Posterior vena cava (tissue), 2 donors: ENCODE measurements around the gene SIAH3. TPM values are rescaled to one million over a fixed set of nuclear protein-coding genes. Genes with fewer than 3 reads are reported as not detected.
"Not testable (repeated sequence)": the region's sequence is repeated elsewhere in the genome, so short reads cannot be mapped to it uniquely, and the experiment has no call there.

Experiments used
- DNase-seq: peaks from one replicate; pipeline ENCODE4 v3.0.0-alpha.2; 2020; ENCODE audit warnings: low spot score
- intact Hi-C, 2 donors: fragments of 100-400 bp; cut with DNase I; formaldehyde crosslinking; loops; one replicate each; pipeline versions ENCODE4 v1.14.1 to v1.14.2; 2022 to 2023
- long read RNA-seq, 2 donors: library from polyadenylated mRNA; unstranded; transcript quantifications; one replicate each; pipeline ENCODE4 v2.0.0, GENCODE V29; 2020 to 2021
- total RNA-seq, 2 donors: library from RNA; stranded (reverse); fragmentation: NEBNext Ultra II Directional; extraction: Animal tissue kit (Norgen Biotek cat#: 25700); gene quantifications; one replicate each; pipeline ENCODE4 v1.2.1, GENCODE V29; 2021
- donor health status: DM: yes; HTN: yes; CAD: no.
- donor health status: DM: yes; HTN: yes; CAD: no.

SIAH3 gene, protein sequence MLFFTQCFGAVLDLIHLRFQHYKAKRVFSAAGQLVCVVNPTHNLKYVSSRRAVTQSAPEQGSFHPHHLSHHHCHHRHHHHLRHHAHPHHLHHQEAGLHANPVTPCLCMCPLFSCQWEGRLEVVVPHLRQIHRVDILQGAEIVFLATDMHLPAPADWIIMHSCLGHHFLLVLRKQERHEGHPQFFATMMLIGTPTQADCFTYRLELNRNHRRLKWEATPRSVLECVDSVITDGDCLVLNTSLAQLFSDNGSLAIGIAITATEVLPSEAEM
- under 1 TPM in 1 of 2 donors, not detected in 1; 0.05 TPM for total RNA-seq
- long read RNA-seq, donor 1 = 0 reads
- long read RNA-seq, donor 2, partial matches to known transcripts = 0 of 1 reads
- long read RNA-seq, donor 2, other reads (novel, unspliced or antisense) = 1 of 1 reads

DNA sequence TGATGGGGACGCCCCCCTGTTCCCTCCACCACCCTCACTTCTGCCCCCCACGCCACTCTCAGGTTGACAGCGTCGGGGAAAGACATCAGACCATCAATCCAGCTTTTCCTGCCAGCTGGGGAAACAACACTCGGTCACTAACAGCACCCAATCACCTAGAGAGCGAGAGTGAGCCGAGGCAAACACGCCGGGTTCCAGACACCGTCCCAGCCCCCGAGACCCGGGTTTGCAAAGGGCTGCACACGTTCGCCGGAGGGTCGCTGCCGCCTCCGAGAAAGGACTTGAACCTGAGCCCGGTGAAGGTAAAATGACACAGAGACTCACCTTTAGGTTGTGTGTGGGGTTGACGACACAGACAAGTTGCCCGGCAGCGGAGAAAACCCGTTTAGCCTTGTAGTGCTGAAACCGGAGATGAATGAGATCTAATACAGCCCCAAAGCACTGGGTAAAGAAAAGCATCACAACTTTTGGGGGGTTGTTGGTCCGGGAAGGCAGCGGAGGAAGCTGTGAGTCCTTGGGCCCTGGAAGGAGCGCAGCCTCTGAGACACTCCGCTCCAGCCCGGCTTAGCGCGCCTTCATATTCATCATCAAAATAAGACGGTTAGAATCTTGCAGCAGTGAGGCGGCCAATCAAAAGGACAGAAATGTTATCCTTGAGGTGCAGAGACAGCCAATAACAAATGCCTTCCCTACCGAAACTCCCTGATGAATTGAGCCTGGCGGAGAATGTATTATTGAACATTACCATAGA lies at the start of gene SIAH3:
SIAH3 (minus strand) TSS at position 583 of the 751 bp plus-strand sequence; CDS start at position 459, 124 bp downstream.
- DNase-seq = no peak
- intact Hi-C loops = no loop called here

GRCh38 chr13:45899406-45899805 lies 47.9 kb upstream of the SIAH3 start:
- intact Hi-C loops = no loop called here
- no peak for DNase-seq

GRCh38 chr13:45897562-45897961 lies 46.0 kb upstream of the SIAH3 start:
- DNase-seq = no peak
- intact Hi-C loops = no loop called here

- no peak for DNase-seq
- intact Hi-C loops = no loop called here
These were observed 44.7 kb upstream of the SIAH3 start for GRCh38 chr13:45896285-45896684.

DNA sequence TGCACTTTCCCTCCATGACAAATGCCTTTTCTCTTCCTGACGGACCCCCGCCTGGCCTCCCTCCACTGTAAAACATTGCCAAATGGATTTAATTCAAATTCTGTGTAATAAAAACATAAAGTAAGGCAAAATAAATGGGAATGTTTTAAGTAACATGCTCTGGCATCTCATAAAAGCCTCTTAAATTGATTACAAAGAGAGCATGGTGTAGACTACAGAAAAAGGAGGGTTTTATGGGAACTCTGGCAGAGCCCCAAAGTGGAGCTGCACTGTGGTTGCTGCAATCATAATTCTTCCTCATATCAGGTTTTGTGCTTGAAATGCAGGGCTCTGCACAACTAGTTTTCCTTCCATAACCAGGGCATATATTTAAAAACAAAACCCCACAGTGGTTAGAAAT lies 44.3 kb upstream of the SIAH3 start:
- no peak for DNase-seq
- intact Hi-C loops = no loop called here

GRCh38 chr13:45892513-45892912 lies 41.0 kb upstream of the SIAH3 start:
- intact Hi-C loops = no loop called here

GRCh38 chr13:45889590-45890243 lies 38.2 kb upstream of the SIAH3 start:
- intact Hi-C loops = no loop called here
- no peak for DNase-seq

More at GRCh38 chr13:45892513-45892912, 41.0 kb upstream of the SIAH3 start:
- no peak for DNase-seq

GRCh38 chr13:45886466-45886865 lies 34.9 kb upstream of the SIAH3 start:
- intact Hi-C loops = no loop called here
- DNase-seq = no peak

DNA sequence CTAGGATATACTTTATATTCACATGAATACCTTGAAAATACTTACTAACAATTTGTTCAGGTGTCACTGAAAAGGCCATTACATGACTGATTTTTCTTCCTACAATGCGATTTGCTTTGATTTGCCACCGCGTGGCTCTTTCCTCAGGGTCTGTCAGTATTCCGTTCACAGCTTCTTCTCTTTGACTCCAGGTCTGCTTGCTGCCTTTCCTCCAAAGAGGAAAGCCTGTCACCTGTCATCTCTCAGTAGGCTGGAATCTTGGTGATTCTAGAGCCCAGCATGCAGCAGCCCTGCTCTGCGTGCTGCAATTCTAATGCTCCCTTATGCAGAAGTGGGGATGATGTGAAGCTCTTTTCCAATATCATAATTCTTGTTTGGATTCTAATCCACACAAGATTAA lies 33.6 kb upstream of the SIAH3 start:
- DNase-seq = no peak
- intact Hi-C loops = no loop called here

DNA sequence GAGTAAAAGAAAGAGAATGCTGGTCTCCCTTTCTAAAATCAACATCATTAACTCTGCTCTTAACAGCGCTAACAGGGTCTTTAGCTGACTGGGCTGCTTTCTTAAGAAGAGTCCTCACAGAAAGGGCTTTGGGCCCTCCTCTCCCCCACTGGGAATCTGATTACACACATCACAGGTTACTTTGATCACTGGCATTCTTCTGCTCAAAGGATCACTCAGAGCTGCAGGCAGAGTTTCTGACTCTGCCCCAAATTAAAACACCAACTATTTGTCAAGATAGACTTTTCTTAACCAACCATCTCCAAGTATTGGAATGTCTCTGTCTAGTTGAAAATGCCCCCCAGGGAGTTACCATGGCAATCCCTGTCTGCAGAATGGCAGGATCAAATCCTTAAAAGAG lies 31.1 kb upstream of the SIAH3 start:
- DNase-seq = no peak
- intact Hi-C loops = no loop called here

DNA sequence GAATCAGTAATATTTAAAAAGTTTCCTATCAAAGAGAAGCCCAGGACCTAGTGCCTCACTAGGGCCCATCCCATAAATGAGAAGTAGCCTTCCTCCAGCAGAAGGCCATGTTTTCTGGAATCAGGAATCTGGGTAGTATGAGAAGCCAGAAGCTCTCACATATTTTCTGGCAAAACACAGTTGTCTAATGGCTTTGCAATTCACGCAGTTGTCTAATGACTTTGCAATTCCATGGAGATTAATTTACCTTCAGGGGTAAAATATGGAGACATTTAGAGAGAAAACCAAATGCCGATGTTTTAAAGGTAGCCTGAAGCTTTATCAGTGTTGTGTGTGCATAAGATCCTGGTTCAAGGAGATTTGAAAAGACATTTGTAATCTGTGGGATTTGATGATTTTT lies 29.8 kb upstream of the SIAH3 start:
- DNase-seq = no peak
- intact Hi-C loops = no loop called here

DNA sequence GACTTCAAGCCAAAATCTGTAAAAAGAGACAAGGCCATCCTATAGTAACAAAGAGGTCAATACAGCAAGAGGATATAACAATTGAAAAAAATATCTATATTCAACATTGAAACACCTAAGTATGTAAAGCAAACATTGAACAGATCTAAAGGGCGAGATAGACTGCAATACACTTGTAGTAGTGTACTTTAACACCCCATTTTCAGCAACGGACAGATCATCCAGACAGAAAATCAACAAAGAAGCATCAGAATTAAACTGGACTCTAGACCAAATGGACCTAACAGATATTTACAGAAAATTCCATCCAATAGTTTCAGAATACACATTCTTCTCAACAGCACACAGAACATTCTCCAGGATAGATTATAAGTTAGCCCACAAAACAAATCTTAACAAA lies 28.7 kb upstream of the SIAH3 start:
- DNase-seq = no peak
- intact Hi-C loops = no loop called here

GRCh38 chr13:45879666-45880065 lies 28.1 kb upstream of the SIAH3 start:
- DNase-seq = no peak
- intact Hi-C loops = no loop called here

DNA sequence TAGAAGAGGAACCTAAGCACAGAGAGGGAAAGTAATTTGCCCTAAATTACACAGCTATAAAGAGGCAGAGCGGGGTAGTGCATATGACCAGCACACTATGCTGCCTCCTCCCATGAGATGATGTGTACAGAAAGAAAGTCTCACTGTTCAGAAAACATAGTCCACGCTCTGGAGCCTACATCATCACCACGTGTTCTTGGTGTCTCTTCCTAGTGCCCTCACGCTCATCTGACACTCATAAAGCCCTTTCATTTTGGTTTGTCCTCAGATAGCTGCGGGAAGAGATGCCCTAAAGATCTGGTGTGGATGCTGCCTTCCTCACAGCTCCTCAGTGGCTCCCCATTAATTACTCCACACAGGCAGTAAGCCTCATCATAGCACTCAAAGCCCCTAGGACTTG lies 27.4 kb upstream of the SIAH3 start:
- DNase-seq = no peak
- intact Hi-C loops = no loop called here

DNA sequence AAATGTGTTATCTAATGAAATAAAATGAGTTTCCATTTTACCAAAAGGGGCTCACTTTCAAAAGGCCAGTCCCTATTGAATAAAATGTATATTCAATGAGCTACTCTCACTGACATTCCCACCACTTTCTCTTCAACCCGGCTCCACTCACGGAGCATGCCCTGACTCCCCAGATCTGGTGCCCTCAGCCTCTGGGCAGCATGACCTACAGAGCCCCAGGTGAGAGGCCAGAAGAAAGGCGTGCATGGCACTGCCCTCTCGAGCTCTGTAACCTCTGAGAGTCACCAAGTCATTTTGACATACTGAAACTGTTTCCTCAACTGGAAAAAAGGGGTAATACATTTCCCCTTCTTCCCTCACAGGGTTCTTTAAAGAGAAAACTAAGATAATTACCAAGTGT lies 25.2 kb upstream of the SIAH3 start:
- no peak for DNase-seq

GRCh38 chr13:45875951-45876350 lies 24.4 kb upstream of the SIAH3 start:
- DNase-seq = no peak
- intact Hi-C loops = no loop called here

More for the DNA sequence above, 25.2 kb upstream of the SIAH3 start:
- intact Hi-C loops = no loop called here

GRCh38 chr13:45873491-45874325 lies 22.2 kb upstream of the SIAH3 start:
- no peak for DNase-seq
- intact Hi-C loops = no loop called here

DNA sequence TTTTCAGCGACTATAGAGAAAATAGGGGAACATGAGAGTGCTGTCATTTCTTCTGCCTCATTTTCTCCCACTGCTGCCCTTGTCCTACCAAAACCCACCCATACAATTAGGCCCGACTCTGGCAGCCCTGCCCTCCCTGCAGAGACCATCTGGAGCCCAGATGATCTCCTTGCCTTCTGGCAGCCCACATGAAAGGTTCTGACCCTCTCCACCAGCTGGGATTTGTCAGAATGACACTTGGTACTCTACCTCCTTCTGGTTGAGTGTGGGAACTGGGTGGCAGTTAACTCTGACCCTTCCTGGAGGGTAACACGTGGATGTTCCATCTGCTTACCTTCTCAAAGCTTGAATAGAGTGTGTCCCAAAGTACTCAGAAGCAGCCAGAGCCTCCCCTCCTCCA lies 21.0 kb upstream of the SIAH3 start:
- no peak for DNase-seq
- intact Hi-C loops = no loop called here

GRCh38 chr13:45871201-45871600 lies 19.6 kb upstream of the SIAH3 start:
- intact Hi-C loops, DNase-seq: not testable (repeated sequence)
